ENCODE results near the gene RTEL1.

GRCh38 chr20:63663332-63664066 lies 5.4 kb downstream of the RTEL1 start:
- TF ChIP-seq, protein P1, sequence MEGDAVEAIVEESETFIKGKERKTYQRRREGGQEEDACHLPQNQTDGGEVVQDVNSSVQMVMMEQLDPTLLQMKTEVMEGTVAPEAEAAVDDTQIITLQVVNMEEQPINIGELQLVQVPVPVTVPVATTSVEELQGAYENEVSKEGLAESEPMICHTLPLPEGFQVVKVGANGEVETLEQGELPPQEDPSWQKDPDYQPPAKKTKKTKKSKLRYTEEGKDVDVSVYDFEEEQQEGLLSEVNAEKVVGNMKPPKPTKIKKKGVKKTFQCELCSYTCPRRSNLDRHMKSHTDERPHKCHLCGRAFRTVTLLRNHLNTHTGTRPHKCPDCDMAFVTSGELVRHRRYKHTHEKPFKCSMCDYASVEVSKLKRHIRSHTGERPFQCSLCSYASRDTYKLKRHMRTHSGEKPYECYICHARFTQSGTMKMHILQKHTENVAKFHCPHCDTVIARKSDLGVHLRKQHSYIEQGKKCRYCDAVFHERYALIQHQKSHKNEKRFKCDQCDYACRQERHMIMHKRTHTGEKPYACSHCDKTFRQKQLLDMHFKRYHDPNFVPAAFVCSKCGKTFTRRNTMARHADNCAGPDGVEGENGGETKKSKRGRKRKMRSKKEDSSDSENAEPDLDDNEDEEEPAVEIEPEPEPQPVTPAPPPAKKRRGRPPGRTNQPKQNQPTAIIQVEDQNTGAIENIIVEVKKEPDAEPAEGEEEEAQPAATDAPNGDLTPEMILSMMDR (IDR thresholded peaks at IDR 0.05; ENCODE audit: low read depth, low read length, poor library complexity, severe bottlenecking), result no peak
- TF ChIP-seq EZH2phosphoT487 (IDR thresholded peaks at IDR 0.05; ENCODE audit: borderline replicate concordance, low read length), result no peak

Measured in DOHH2 (cell line).